Left ventricle myocardium inferior (tissue), 1 donor: ENCODE results near the gene ITGA2B. TPM values are rescaled to one million over a fixed set of nuclear protein-coding genes. Genes with fewer than 3 reads are reported as not detected.

Experiments used
- DNase-seq: peaks from one replicate; pipeline ENCODE4 v3.0.0-alpha.2; 2020
- H3K27ac ChIP-seq: fragments of 200-600 bp; replicated peaks from 2 replicates; pipeline ENCODE4 v1.8.0; 2021
- H3K27me3 ChIP-seq: fragments of 200-600 bp; 2 replicates; pipeline ENCODE4 v1.8.0; 2021; ENCODE audit warnings: low read depth
- H3K36me3 ChIP-seq: fragments of 200-600 bp; 2 replicates; pipeline ENCODE4 v1.8.0; 2021
- H3K4me1 ChIP-seq: fragments of 200-600 bp; 2 replicates; pipeline ENCODE4 v1.8.0; 2021
- H3K4me3 ChIP-seq: fragments of 200-600 bp; 2 replicates; pipeline ENCODE4 v1.8.0; 2021; ENCODE audit warnings: mild to moderate bottlenecking, moderate library complexity
- H3K9me3 ChIP-seq: fragments of 200-600 bp; replicated peaks from 2 replicates; pipeline ENCODE4 v1.8.0; 2021
- intact Hi-C: fragments of 100-400 bp; cut with micrococcal nuclease; formaldehyde crosslinking; loops from one replicate; pipeline ENCODE4 v1.11.0; 2022
- total RNA-seq: library from RNA; stranded (reverse); fragmentation: NEBNext Ultra II Directional; extraction: Animal tissue kit (Norgen Biotek cat#: 25700); gene quantifications from one replicate; pipeline ENCODE4 v1.2.1, GENCODE V29; 2021
- TF ChIP-seq, protein P1 (sequence below): fragments of 200-600 bp; IDR thresholded peaks from 2 replicates; pipeline ENCODE4 v1.8.0; 2021; ENCODE audit warnings: antibody characterized with exemption, mild to moderate bottlenecking, borderline replicate concordance
- donor health status: DM: no; HTN: yes; CAD: no; lungs with severe emphysema.

The ITGA2B gene
- total RNA-seq, 1 donor from 2014 or later, result 0.91 TPM

DNA sequence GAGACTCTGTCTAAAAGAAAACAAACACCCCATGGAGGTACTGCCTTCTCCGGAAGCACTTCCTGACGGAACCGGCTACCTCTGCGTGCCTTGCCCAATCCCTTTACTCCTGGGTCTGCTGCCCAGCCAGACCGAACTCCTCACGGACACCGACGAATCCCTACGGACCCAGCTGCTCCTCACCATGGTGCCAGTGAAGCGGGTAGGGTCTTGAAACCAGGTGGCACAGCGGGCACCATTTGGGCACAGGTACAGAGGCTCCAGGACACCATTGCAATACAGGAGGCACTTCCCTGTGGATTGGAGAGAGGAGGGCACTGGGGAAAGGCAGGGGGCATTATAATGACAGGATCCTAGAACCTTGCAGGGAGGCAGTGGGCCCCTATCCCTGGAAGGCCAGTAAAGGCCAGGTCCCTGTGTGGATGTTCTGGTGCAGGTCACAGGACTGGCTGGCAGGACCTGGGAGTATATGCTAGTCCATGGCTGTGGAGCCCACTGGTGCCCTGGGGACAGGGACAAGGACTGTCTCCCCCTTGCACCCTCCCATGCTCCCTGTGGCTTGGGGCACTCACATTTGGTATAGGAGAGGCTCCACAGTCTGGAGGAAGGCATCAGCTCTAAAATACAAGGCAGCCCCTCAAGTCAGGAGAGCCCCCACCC is 67.1 kb downstream of the ITGA2B start:
- TF ChIP-seq, protein P1, sequence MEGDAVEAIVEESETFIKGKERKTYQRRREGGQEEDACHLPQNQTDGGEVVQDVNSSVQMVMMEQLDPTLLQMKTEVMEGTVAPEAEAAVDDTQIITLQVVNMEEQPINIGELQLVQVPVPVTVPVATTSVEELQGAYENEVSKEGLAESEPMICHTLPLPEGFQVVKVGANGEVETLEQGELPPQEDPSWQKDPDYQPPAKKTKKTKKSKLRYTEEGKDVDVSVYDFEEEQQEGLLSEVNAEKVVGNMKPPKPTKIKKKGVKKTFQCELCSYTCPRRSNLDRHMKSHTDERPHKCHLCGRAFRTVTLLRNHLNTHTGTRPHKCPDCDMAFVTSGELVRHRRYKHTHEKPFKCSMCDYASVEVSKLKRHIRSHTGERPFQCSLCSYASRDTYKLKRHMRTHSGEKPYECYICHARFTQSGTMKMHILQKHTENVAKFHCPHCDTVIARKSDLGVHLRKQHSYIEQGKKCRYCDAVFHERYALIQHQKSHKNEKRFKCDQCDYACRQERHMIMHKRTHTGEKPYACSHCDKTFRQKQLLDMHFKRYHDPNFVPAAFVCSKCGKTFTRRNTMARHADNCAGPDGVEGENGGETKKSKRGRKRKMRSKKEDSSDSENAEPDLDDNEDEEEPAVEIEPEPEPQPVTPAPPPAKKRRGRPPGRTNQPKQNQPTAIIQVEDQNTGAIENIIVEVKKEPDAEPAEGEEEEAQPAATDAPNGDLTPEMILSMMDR, result no peak
- Histone ChIP-seq H3K36me3 (peaks cover 35% of the 10 kb centered on the region), H3K9me3 (no peaks in the 10 kb centered on the region), H3K27ac (no peak overlapping the region), H3K4me1 (peaks cover 42% of the 10 kb centered on the region), H3K27me3 (peaks cover 9% of the 10 kb centered on the region), H3K4me3 (no peak overlapping the region)
- intact Hi-C loops, result no loop called here
- no peak for DNase-seq

Other genes with a start within 250 kb of the ITGA2B start
- 0.27 TPM for gene HROB, start 247.7 kb downstream of the ITGA2B start, total RNA-seq
- 12.9 TPM for gene ASB16, start 218.9 kb downstream of the ITGA2B start, total RNA-seq
- gene TMUB2, start 202.7 kb downstream of the ITGA2B start, total RNA-seq, result 20.9 TPM
- gene ATXN7L3, start 189.8 kb downstream of the ITGA2B start, total RNA-seq, result 28.7 TPM
- gene UBTF, start 170.0 kb downstream of the ITGA2B start, total RNA-seq, result 53.9 TPM
- gene SLC4A1, start 121.5 kb downstream of the ITGA2B start, total RNA-seq, result not detected
- 0.41 TPM for gene RUNDC3A, start 81.0 kb downstream of the ITGA2B start, total RNA-seq
- 46.7 TPM for gene SLC25A39, start 64.8 kb downstream of the ITGA2B start, total RNA-seq
- gene GRN, start 44.3 kb downstream of the ITGA2B start, total RNA-seq, result 160 TPM
- 0.55 TPM for gene FAM171A2, start 25.8 kb downstream of the ITGA2B start, total RNA-seq
- 16.6 TPM for gene GPATCH8, start 113.8 kb upstream of the ITGA2B start, total RNA-seq
- 4.0 TPM for gene FZD2, start 167.8 kb upstream of the ITGA2B start, total RNA-seq